Neural cell (in vitro differentiated cells): ENCODE results near the gene ASIP.

Source experiments
- RAD21 ChIP-seq: fragments of 450-650 bp; conservative IDR thresholded peaks from 2 replicates; pipeline ENCODE4 v1.6.1; 2014; ENCODE audit warnings: antibody characterized with exemption, mild to moderate bottlenecking, moderate library complexity
- TF ChIP-seq, protein P1 (sequence below): fragments of 450-650 bp; IDR thresholded peaks from 2 replicates; pipeline ENCODE4 v1.5.1; 2014; ENCODE audit warnings: antibody characterized with exemption, mild to moderate bottlenecking, moderate library complexity; ENCODE audit not compliant: poor library complexity, severe bottlenecking

DNA sequence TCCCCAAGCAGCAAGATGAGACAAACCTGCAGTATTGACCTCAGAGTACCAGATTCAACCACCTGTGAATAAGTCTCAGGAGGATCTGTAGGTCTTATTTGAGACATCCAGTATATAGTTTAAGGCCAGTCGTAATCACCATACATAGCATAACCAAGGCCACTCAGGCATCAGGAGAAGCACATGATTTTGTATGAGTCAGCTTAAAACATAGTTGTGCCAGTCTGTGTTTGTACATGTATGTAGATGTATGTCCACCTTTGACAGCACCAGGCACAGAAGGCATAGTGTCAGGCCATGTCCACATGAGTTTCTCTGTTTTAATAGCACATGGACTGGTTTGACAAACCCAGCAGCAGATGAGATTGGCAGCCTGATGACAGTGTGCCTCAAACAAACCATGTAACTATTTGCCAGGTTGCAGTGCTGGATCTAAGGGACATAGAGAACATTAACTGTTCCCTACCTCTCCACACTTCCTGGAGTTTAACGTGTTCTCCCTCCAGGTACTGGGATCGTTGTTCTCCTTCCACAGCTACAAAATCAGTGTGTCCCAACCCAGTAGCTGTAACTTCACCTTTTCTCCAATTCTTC is 8.6 kb upstream of the ASIP start:
- TF ChIP-seq, protein P1, sequence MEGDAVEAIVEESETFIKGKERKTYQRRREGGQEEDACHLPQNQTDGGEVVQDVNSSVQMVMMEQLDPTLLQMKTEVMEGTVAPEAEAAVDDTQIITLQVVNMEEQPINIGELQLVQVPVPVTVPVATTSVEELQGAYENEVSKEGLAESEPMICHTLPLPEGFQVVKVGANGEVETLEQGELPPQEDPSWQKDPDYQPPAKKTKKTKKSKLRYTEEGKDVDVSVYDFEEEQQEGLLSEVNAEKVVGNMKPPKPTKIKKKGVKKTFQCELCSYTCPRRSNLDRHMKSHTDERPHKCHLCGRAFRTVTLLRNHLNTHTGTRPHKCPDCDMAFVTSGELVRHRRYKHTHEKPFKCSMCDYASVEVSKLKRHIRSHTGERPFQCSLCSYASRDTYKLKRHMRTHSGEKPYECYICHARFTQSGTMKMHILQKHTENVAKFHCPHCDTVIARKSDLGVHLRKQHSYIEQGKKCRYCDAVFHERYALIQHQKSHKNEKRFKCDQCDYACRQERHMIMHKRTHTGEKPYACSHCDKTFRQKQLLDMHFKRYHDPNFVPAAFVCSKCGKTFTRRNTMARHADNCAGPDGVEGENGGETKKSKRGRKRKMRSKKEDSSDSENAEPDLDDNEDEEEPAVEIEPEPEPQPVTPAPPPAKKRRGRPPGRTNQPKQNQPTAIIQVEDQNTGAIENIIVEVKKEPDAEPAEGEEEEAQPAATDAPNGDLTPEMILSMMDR: no peak
- no peak for TF ChIP-seq RAD21
